Activated CD8-positive, alpha-beta memory T cell treated with anti-CD3 and anti-CD28 coated beads for 24 hours (primary cell): ENCODE data around the gene KAT8.
A peak's percentile ranks its signal among the peaks of the same experiment; 100 is the strongest.
"Not testable (repeated sequence)": the region's sequence is repeated elsewhere in the genome, so short reads cannot be mapped to it uniquely, and the experiment has no call there.

Experiments used
- DNase-seq: peaks from one replicate; pipeline ENCODE4 v3.0.0-alpha.2; 2020

The KAT8 gene

DNA sequence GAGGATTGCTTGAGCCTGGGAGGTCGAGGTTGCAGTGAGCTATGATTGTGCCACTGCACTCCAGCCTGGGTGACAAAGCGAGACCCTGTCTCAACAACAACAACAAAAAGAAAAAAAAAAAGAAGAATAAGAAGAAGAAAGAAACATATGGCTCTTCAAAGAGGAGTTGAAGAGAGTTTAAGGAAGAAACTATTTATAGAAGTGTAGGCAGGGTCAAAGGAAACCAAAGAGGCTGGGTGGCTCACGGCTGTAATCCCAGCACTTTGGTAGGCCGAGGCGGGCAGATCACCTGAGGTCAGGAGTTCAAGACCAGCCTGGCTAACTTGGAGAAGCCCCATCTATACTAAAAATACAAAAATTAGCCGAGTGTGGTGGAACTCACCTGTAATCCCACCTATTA, 33.5 kb downstream of the KAT8 start:
- DNase-seq: not testable (repeated sequence)

DNA sequence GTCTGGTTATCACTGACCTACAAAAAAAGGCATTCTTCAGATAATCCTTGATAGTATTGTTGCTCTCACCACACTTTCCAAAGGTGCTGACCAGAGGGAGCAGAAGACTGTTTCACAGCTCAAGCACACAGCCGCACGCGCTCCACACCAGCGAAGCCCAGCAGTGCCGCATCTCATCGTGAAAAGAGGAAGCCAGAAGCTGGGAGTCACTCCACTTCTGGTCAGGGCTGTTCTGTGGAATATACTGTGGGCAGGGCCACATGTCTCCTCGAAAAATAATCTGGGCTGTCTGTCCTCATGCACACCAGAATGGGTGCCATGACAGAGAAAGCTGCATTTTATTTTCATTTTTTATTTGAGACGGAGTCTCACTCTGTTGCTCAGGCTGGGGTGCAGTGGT, 39.7 kb downstream of the KAT8 start:
- no peak for DNase-seq

DNA sequence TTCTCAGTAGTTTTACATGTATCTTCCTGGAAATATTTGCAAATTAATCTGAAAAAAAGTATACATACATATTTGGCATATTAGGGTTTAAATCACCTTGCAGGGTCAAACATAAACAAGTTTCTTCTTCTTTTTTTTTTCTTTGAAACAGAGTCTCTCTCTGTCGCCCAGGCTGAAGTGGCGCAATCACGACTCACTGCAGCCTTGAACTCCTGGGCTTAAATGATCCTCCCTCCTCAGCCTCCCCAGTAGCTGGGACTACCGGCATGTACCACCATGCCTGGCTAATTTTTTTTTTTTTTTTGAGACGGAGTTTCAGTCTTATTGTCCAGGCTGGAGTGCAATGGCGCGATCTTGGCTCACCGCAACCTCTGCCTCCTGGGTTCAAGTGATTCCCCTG, 49.9 kb downstream of the KAT8 start:
- no peak for DNase-seq

DNA sequence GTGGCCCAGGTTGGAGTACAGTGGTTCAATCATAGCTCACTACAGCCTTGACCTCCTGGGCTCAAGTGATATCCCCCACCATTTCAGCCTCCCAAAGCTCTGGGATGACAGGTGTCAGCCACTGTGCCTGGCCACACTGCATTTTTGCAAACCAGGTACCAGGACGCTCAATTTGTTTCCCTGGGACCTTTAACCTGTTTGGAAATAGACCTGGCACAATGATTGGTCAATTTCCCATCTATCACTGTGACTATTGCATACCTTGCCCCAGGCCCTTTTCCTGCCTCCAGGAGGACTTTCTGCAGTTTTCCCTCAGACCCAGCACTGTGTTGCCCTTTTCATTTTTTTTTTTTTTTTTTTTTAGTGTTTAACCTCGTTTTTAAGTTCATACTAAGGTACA, 51.4 kb downstream of the KAT8 start:
- no peak for DNase-seq

GRCh38 chr16:31170048-31170447, 52.6 kb downstream of the KAT8 start:
- not testable (repeated sequence) for DNase-seq

- peak; percentile 70 for DNase-seq
These were observed 59.7 kb downstream of the KAT8 start for GRCh38 chr16:31177136-31177535.

- no peak for DNase-seq
These were observed 61.8 kb downstream of the KAT8 start for GRCh38 chr16:31179219-31179746.

GRCh38 chr16:31179747-31180459, 62.4 kb downstream of the KAT8 start, which contains the start of gene FUS:
Gene FUS, plus strand, starts transcription at chr16:31180139. Its CDS starts 76 bp downstream, at chr16:31180215.
- peak; percentile 98 for DNase-seq
